Measurements from ENCODE around the gene VPS4B.
"Not testable (repeated sequence)": the region's sequence is repeated elsewhere in the genome, so short reads cannot be mapped to it uniquely, and the experiment has no call there.

VPS4B gene

DNA sequence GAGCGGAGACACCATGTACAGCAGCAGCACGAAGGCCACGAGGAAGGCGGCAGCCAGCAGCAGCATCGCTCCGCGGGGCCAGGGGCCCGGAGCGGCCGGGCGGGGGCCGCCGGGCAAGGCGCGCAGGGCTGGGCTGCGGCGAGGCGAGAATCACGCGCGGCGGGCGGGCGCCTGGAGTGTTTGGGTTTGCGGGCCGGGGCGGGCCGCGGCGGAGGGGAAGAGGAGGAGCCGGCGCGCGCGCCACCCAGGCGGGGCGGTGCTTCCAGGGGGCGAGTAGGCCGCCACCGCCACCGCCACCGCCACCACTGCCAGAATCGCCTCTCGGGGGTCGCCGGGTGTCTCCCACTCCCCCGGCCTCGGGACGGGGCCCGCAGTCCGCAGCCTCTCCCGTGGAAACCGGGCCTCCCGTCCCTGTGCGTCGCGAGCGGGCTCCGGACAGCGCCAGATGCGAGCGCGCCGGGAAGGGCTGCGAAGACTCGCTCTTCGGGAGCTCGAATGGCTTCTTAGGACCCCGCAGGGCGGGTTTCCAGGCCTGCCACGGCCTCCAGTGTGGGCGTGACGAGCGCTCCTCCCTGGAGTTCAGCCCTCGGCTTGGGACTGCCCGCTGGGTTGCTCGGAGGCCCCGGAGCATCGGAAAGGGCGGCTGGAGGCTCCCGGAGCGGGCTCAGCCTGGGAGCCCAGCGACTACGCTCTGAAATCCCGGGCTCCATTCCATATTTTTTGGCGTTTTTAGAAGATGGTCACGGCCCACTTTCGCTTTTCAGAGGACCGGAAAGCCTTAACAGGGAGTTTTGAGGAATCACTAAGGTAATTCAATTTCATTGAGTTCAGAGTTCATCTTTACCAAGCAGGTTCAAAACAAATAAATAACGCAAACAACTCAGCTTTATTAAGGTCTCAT is 55.0 kb downstream of the VPS4B start, which contains the start of gene KDSR:
Gene KDSR, minus strand, starts transcription at position 154 of the 901 bp plus-strand sequence. Its CDS starts 88 bp downstream, at position 66.
- DNase-seq = peak; percentile 96

DNA sequence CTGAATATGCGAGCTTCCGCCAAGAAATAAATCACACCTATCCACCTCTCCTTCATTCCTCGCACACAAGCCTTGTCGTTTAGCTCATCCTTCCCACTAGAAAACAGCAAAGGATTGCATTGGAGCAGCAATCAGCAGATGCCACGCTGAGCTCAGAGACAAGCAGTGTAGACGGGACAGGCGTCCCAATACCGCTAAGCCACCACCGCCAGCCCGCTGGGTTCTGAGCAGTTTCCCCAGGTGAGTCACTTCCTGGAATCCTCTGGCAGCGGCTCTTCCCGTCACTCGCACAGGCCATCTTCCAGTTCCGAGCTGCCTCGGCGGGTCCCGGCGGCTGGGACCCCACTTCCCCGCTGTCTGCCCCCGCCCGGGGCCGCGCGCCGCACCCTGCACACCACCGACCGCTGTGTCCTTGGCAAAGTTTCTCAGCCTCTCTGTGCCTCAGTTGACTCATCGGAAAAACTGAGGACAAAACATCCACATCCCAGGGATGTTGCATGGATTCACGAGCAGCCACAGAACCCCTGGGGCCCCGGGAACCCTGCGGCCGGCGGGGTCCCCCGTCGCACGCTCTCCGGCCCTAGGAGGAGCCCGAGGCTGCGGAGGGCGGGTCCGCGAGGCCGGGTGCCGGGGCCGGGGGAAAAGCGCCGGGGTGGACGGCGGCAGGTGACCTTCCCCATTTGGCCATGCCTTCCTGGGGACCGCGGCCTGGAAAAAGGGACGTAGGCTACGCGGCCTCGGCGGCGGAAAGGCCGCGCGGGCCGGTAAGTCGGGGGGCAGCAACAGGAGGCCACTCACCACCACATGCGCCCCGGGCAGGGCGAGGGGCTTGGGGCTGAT is 55.8 kb downstream of the VPS4B start:
- DNase-seq = peak; percentile 39

DNA sequence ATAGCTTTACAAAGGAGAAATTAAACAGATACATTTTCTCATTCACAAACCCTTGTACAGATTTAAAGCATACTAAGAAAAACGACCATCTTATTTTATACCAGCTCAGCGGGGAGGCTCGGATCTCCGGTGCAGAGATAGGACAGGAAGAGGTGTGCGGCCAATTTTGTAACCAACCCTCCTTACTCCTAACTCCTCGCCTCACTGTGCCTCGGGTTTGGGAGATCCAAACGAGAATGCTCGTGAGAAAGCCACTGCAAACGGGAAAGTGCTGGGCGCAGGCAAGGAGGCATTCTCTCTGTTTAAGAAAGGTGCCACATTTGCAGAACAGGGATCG is 56.4 kb downstream of the VPS4B start:
- DNase-seq = no peak

DNA sequence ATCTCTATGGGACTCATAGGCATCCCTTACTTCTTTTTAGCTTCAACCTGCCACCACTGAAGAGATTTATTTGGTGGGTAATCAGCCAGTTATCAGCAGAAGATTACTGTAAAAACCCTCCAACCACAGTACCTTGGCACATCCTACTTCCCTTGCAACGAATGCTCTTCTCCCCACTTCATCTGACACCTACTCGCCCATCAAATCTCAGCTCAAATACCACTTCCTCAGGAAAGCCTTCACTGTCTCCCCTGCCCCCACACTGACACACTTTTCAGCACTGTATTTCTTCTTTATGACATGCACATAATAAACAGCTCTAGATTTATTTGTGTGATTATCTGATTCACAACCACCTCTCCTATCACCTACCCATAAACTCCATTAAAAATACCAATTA is 58.3 kb downstream of the VPS4B start:
- DNase-seq = no peak

DNA sequence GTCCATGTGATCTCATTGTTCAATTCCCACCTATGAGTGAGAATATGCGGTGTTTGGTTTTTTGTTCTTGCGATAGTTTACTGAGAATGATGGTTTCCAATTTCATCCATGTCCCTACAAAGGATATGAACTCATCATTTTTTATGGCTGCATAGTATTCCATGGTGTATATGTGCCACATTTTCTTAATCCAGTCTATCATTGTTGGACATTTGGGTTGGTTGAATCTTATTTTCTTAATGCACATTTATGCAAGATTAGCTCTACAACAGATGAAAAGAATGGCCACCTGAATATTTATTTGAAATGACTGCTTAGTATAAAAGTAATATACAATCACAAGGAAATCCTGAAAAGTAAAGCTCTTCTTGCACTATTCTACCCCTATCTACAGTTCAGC is 58.9 kb downstream of the VPS4B start:
- DNase-seq = not testable (repeated sequence)

DNA sequence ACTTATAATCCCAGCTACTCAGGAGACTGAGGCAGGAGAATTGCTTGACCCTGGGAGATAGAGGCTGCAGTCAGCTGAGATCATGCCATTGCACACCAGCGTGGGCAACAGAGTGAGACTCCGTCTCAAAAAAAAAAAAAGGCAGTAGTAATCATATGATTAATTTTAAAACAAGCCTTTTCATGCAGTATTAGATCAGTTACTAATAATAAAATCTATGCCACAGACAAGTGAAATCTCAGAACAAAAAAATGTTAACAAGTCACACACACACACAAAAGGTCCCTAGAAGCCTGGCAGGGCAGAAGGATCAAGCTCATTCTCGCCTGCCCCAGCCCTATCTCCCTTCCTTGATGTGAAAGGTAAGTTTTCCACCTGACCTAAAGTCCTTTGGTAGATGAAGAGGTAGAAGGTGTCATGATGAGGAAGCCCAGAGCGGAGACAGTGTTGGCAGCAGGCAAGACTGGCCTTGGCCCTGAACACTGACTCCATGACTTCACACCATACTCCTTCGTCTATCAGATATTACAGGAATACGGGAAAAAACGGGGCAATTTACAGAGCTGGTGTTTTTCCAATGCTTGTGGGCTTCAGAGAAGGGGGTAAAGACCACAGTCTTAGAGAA is 65.9 kb downstream of the VPS4B start:
- DNase-seq = no peak

DNA sequence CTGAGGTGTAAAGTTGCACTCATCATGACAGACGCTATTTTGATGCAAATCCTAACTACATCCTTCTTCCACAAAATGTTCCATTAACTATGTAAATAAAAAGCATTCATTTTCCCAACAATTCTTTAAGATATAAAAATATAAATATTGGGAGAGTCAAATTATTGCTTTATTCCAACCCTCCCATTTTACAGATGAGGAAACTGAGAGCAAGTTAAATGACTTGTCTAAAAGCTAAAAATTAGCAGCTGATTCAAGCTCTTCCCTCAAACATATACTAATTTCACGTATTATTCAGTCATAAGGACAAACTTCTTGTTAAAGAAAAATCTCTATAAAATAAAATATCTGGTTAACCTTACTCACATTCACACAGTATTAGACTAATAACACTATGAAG is 72.0 kb downstream of the VPS4B start:
- DNase-seq = no peak

DNA sequence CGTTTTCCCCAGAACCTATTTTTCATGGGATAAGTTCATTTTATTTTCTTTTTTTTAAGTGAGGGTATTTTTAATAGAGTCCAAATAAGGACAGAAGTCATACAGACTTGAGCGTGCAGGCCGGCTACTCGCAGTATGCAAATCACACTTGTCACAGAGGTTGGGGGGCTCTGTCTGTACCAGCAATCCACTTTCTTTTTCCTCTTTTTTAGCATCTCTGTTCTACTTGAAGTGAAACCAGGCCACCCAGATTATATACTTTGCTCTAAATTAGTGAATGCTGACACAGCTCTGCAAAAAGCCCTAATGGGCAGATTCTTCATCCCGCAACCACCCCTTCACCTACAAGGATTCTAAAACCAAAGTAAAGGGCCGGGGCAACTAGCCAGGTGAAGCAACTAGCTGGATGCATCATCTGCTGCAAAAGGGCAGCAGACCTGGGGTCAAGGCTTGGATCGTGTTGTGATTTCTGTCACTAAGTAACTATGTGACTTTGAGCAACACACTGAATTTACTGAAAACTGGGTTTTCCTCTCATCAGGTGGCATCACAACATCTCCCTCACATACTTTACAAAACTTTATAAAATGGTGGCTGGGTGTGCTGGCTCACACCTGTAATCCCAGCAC is 73.7 kb downstream of the VPS4B start:
- no peak for DNase-seq

DNA sequence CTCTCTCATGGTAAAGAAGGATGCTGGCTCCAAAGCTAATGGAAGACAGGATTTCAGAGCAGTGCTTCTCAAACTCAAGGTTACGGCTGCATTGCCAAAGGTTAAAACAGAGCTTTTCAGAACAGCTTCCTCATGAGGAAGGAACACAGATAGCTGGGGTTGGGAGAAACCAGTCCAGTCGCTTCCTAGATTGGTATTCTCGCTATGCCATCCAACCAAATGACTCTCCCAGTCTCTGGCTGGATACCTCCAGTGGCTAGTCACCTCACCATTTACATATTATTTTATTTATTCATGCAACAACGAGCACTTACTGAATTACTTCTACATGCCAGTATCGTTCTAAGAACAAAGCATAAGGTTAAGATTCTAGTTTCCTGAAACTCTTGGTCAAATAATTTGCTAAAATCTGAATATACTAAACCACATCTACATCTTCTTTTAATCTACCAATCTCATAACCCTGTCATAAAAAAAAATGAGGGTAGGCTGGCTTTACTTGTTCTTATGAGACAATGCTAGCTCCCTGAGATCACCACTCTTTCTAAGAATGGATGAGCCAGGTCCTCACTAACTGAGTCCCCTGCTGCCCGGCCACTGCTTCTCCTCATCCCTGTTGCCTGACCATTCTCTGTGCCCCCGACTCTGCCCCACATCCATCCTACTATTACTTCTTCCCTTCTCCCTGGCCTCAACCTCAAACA is 75.6 kb downstream of the VPS4B start:
- no peak for DNase-seq

DNA sequence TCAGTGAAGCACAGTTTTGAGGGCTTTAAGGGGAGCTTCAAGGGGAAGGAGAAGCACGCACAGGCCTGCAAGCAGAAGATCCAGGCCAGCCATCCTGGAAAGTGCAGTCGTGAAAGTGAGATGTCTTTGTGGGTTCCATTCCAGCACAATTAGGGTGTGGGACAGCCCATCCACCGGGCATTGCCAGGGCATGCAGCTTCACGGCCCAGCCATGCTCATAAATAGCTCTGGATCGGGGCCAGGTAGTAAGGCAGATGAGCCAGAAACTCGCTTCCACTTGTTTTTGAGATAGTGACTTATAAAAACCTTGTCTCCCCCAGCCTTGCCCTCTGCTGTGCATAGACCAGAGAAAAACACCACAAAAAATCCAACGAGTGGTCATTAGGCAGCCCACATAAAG is 76.2 kb downstream of the VPS4B start:
- DNase-seq = no peak

DNA sequence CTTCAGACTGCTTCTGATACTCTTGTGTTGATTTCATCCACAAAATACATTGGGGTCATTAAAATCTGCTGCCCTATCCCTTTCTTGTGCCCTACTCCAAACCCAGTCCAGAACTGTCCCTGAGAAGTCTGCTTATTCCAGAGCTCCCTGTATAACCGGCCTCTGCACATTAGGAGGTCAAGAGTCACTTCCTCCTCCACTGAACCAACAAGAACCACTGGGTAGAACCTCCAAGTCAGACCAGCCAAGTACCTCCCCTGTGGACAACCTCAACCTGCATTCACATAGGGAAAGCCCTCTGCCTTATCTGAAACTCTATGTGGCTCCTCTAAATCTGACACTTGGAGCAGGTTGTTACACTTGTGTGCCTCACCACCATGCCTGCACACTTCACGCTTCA is 77.4 kb downstream of the VPS4B start:
- no peak for DNase-seq

DNA sequence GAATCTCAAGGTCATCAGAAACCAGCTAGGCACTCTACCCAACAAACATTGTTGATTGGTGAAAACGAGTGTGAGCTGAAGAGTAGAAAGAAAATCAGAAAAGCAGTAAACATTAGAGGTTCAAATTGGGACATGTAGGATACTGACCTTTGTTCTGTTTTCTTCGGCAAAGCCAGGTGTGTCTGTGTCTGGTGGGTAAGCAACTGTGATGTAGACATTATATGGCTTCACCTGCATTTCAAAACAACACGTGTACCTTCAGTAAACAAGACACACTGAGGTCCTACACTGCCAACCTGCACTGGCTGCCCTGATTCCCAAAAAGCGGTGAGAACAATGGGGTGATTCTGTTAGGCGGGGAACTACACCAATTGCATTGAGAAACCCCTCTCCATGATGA is 78.0 kb downstream of the VPS4B start:
- DNase-seq = no peak

DNA sequence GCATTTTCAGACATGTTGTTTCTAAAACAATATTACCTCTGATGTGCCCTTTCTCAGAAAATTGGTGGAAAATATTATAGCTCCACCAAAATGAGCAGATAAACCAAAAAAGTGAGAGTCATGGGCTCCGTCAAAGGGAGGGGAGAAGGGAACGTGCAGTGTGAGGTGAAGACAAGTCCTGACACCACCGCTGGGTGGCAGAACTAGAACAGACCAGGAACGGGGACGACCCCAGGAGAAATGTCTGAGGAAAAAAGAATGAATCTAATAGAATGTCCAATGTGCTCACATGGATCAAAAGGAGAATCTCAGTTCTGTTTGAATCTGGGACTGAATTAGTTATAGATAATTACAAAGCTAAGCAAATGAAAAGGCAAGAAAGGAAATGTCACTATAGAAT is 80.1 kb downstream of the VPS4B start:
- no peak for DNase-seq

DNA sequence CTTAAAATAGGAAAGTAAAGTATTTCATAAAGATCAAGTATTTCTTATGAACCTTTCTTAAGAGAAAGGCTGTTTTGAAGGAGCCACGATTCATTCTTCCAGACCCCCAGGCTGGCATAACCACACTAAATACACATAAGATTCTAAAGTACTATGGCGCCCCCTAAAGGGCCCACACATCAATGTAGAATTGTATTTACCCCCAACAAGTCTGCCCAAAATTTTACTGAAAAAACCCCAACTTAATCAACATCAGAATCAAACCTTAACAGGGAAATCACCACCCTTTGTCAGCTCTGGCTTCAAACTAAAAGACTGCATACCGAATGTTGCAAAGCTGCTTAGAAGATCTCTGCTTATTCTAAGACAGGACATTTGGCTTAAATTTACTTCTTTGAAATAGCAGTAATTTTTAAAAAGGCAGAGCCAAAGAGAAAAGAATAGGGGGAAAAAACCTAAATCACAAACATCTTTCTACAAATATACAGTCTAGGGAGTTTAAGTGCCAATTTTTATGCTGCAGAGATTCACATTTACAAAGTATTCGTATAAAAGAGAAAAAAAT is 82.3 kb downstream of the VPS4B start:
- DNase-seq = no peak
